ENCODE measurements around the gene LIN28B. TPM values are rescaled to one million over a fixed set of nuclear protein-coding genes. Genes with fewer than 3 reads are reported as not detected.

The LIN28B gene
- polyA plus RNA-seq, 1 donor from 2014 or later = 19.1 TPM

GRCh38 chr6:105116150-105116549, 159.2 kb downstream of the LIN28B start:
- no peak overlapping the region for H2AFZ ChIP-seq (ENCODE audit: low read depth, low read length)
- no peaks in the 10 kb centered on the region for H3K27me3 ChIP-seq (ENCODE audit: insufficient read depth, low read depth, low read length)
- H3K9ac ChIP-seq (ENCODE audit: low read length) = no peak overlapping the region
- no peaks in the 10 kb centered on the region for H3K36me3 ChIP-seq (ENCODE audit: insufficient read depth, low read length)
- TF ChIP-seq SMC3 (conservative IDR thresholded peaks at IDR 0.05; ENCODE audit: poor library complexity) = no peak
- TF ChIP-seq POLR2AphosphoS5 (IDR thresholded peaks at IDR 0.05) = no peak
- no peak for TF ChIP-seq EP300 (conservative IDR thresholded peaks at IDR 0.05; ENCODE audit: poor library complexity, severe bottlenecking)
- TF ChIP-seq, protein P1, sequence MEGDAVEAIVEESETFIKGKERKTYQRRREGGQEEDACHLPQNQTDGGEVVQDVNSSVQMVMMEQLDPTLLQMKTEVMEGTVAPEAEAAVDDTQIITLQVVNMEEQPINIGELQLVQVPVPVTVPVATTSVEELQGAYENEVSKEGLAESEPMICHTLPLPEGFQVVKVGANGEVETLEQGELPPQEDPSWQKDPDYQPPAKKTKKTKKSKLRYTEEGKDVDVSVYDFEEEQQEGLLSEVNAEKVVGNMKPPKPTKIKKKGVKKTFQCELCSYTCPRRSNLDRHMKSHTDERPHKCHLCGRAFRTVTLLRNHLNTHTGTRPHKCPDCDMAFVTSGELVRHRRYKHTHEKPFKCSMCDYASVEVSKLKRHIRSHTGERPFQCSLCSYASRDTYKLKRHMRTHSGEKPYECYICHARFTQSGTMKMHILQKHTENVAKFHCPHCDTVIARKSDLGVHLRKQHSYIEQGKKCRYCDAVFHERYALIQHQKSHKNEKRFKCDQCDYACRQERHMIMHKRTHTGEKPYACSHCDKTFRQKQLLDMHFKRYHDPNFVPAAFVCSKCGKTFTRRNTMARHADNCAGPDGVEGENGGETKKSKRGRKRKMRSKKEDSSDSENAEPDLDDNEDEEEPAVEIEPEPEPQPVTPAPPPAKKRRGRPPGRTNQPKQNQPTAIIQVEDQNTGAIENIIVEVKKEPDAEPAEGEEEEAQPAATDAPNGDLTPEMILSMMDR (IDR thresholded peaks at IDR 0.05; ENCODE audit: poor library complexity, severe bottlenecking) = no peak
- TF ChIP-seq EZH2 (IDR thresholded peaks at IDR 0.05; ENCODE audit: borderline replicate concordance, insufficient read depth, low read length, poor library complexity, severe bottlenecking) = no peak
- TF ChIP-seq, protein P2, sequence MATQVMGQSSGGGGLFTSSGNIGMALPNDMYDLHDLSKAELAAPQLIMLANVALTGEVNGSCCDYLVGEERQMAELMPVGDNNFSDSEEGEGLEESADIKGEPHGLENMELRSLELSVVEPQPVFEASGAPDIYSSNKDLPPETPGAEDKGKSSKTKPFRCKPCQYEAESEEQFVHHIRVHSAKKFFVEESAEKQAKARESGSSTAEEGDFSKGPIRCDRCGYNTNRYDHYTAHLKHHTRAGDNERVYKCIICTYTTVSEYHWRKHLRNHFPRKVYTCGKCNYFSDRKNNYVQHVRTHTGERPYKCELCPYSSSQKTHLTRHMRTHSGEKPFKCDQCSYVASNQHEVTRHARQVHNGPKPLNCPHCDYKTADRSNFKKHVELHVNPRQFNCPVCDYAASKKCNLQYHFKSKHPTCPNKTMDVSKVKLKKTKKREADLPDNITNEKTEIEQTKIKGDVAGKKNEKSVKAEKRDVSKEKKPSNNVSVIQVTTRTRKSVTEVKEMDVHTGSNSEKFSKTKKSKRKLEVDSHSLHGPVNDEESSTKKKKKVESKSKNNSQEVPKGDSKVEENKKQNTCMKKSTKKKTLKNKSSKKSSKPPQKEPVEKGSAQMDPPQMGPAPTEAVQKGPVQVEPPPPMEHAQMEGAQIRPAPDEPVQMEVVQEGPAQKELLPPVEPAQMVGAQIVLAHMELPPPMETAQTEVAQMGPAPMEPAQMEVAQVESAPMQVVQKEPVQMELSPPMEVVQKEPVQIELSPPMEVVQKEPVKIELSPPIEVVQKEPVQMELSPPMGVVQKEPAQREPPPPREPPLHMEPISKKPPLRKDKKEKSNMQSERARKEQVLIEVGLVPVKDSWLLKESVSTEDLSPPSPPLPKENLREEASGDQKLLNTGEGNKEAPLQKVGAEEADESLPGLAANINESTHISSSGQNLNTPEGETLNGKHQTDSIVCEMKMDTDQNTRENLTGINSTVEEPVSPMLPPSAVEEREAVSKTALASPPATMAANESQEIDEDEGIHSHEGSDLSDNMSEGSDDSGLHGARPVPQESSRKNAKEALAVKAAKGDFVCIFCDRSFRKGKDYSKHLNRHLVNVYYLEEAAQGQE (IDR thresholded peaks at IDR 0.05; ENCODE audit: borderline replicate concordance) = no peak
- no peak for TF ChIP-seq MXI1 (conservative IDR thresholded peaks at IDR 0.05; ENCODE audit: poor library complexity, severe bottlenecking)
- no peak for TF ChIP-seq RAD21 (conservative IDR thresholded peaks at IDR 0.05)
- H3K79me2 ChIP-seq (replicated peaks; ENCODE audit: insufficient read depth, low read length) = no peaks in the 10 kb centered on the region
- H3K4me3 ChIP-seq (ENCODE audit: low read length) = no peak overlapping the region
- no peak overlapping the region for H3K27ac ChIP-seq (ENCODE audit: low read length)
- H3K9me2 ChIP-seq (ENCODE audit: insufficient read depth, low read length) = no peaks in the 10 kb centered on the region
- no peaks in the 10 kb centered on the region for H3K9me3 ChIP-seq (ENCODE audit: low read length)
- no peaks in the 10 kb centered on the region for H4K20me1 ChIP-seq (ENCODE audit: insufficient read depth)
- no peak overlapping the region for H3K4me2 ChIP-seq (ENCODE audit: low read length)
- no peaks in the 10 kb centered on the region for H3F3A ChIP-seq (ENCODE audit: insufficient read depth, low read length, poor library complexity, severe bottlenecking)

DNA sequence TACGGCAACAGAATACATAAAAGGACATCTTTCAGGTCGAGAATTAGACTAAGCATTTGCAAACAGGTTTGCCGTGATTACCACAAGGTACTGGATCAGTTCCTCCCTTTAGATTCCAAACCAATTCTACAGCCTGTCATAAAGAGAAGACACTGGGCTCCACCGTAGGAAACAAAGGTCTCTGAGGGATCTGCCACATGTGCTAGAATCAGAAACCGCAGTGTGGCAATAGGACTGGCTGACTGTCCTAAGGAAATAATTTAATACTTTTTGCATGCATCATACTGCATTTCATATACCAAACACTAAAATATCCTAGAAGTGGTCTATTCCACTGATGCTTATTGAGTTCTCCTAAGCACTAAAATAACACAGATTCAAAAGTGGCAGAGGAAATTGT, 163.7 kb downstream of the LIN28B start:
- Histone ChIP-seq H3K36me3 (ENCODE audit: insufficient read depth, low read length) (no peaks in the 10 kb centered on the region), H3F3A (ENCODE audit: insufficient read depth, low read length, poor library complexity, severe bottlenecking) (no peaks in the 10 kb centered on the region), H3K9me3 (ENCODE audit: low read length) (no peaks in the 10 kb centered on the region), H3K27me3 (ENCODE audit: insufficient read depth, low read depth, low read length) (no peaks in the 10 kb centered on the region), H3K4me2 (ENCODE audit: low read length) (no peak overlapping the region), H3K79me2 (replicated peaks; ENCODE audit: insufficient read depth, low read length) (no peaks in the 10 kb centered on the region), H3K27ac (ENCODE audit: low read length) (no peak overlapping the region), H2AFZ (ENCODE audit: low read depth, low read length) (no peak overlapping the region), H4K20me1 (ENCODE audit: insufficient read depth) (no peaks in the 10 kb centered on the region), H3K9me2 (ENCODE audit: insufficient read depth, low read length) (no peaks in the 10 kb centered on the region), H3K4me3 (ENCODE audit: low read length) (no peak overlapping the region), H3K9ac (ENCODE audit: low read length) (no peak overlapping the region)
- TF ChIP-seq MXI1 (conservative IDR thresholded peaks at IDR 0.05; ENCODE audit: poor library complexity, severe bottlenecking) (no peak), EP300 (conservative IDR thresholded peaks at IDR 0.05; ENCODE audit: poor library complexity, severe bottlenecking) (no peak), RAD21 (conservative IDR thresholded peaks at IDR 0.05) (no peak), TAF1 (IDR thresholded peaks at IDR 0.05; ENCODE audit: low read depth) (no peak), POLR2AphosphoS5 (IDR thresholded peaks at IDR 0.05) (no peak), EZH2 (IDR thresholded peaks at IDR 0.05; ENCODE audit: borderline replicate concordance, insufficient read depth, low read length, poor library complexity, severe bottlenecking) (no peak), SMC3 (conservative IDR thresholded peaks at IDR 0.05; ENCODE audit: poor library complexity) (no peak)
- TF ChIP-seq, protein P2 (IDR thresholded peaks at IDR 0.05; ENCODE audit: borderline replicate concordance) = no peak
- TF ChIP-seq, protein P1 (IDR thresholded peaks at IDR 0.05; ENCODE audit: poor library complexity, severe bottlenecking) = no peak

Measured in neural cell (in vitro differentiated cells).